GM13976 (cell line): Measurements from ENCODE around the gene FAM184B.
"Not testable (repeated sequence)": the region's sequence is repeated elsewhere in the genome, so short reads cannot be mapped to it uniquely, and the experiment has no call there.

Experiments used
- DNase-seq: peaks from one replicate; pipeline ENCODE4 v3.0.0; 2012; ENCODE audit warnings: low spot score
- CTCF ChIP-seq: IDR thresholded peaks from 2 replicates; pipeline ENCODE4 v1.5.1; 2012; ENCODE audit warnings: borderline replicate concordance, mild to moderate bottlenecking; ENCODE audit not compliant: insufficient read depth; ENCODE audit errors: extremely low read depth, missing control alignments, control extremely low read depth
- in situ Hi-C: fragments of 300-500 bp; cut with MboI; formaldehyde crosslinking; loops from one replicate; pipeline ENCODE4 v1.12.0; 2022; ENCODE audit warnings: low sequenced_read_pairs, mixed read lengths, inconsistent platforms; ENCODE audit not compliant: unreplicated experiment

The FAM184B gene

GRCh38 chr4:17695341-17695740 lies 86.1 kb downstream of the FAM184B start:
- DNase-seq, result no peak
- no peak for TF ChIP-seq CTCF
- in situ Hi-C loops, result no loop called here

GRCh38 chr4:17694552-17694951 lies 86.9 kb downstream of the FAM184B start:
- DNase-seq, result no peak
- in situ Hi-C loops, result no loop called here
- TF ChIP-seq CTCF, result no peak

GRCh38 chr4:17690898-17691297 lies 90.5 kb downstream of the FAM184B start:
- no peak for DNase-seq
- in situ Hi-C loops, result no loop called here
- TF ChIP-seq CTCF, result no peak

GRCh38 chr4:17690135-17690534 lies 91.3 kb downstream of the FAM184B start:
- no peak for TF ChIP-seq CTCF
- no peak for DNase-seq
- in situ Hi-C loops, result no loop called here

- no peak for DNase-seq
- in situ Hi-C loops, result no loop called here
- no peak for TF ChIP-seq CTCF
Measured at GRCh38 chr4:17688011-17688441, 93.4 kb downstream of the FAM184B start.

GRCh38 chr4:17687237-17687857 lies 94.1 kb downstream of the FAM184B start:
- in situ Hi-C loops, result no loop called here
- no peak for DNase-seq
- no peak for TF ChIP-seq CTCF

GRCh38 chr4:17684648-17685047 lies 96.8 kb downstream of the FAM184B start:
- in situ Hi-C loops, DNase-seq: not testable (repeated sequence)
